Activated CD8-positive, alpha-beta memory T cell treated with anti-CD3 and anti-CD28 coated beads, Interleukin-2, amount 50 U/mL, for 24 hours (primary cell): ENCODE measurements around the gene GBP4.
A peak's percentile ranks its signal among the peaks of the same experiment; 100 is the strongest.
"Not testable (repeated sequence)": the region's sequence is repeated elsewhere in the genome, so short reads cannot be mapped to it uniquely, and the experiment has no call there.

Experiments
- DNase-seq: peaks from one replicate; pipeline ENCODE4 v3.0.0-alpha.2; 2020; ENCODE audit errors: extremely low read depth

Gene GBP4

GRCh38 chr1:89198491-89199072, at the start of gene GBP4:
TSS of gene GBP4 (minus strand) at chr1:89198942. CDS start at chr1:89198834, 108 bp downstream.
- DNase-seq: peak; percentile 7

DNA sequence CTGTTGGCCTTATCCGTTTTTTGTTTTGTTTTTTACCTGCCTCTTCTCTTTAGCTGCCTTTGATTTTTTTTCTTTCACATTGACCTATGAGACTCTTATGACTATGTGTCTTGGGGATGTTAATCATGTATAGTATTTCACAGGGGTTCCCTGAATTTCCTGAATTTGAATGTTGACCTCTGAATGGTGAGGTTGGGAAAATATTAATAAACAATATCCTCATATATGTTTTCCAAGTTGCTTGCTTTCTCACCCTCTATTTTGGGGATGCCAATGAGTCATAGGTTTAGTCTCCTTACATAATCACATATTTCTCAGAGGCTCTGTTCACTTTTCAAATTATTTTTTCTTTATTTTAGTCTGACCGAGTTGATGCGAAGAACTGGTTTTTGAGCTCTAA, 44.3 kb upstream of the GBP4 start:
- DNase-seq: no peak

- no peak for DNase-seq
Measured at GRCh38 chr1:89221341-89221740, 22.6 kb upstream of the GBP4 start.

DNA sequence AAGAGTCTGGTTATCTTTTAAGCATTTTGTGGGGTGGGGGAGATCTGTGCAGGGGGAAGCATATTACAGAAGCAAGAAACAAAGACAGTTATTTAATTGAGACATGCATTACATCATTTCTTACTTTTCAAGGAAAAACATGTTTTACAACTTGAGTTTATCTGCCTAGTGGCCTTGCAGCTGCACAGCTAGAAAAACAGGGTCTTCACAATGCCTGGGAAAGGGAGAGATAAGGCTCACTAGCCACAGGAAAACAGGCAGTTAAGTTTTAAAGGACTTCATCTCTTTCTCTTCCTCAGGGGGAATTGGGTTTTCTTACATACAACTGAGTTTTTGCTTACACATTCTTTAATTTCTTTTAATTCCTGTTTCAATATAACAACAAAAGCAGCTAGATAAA, 21.1 kb upstream of the GBP4 start:
- DNase-seq: not testable (repeated sequence)

DNA sequence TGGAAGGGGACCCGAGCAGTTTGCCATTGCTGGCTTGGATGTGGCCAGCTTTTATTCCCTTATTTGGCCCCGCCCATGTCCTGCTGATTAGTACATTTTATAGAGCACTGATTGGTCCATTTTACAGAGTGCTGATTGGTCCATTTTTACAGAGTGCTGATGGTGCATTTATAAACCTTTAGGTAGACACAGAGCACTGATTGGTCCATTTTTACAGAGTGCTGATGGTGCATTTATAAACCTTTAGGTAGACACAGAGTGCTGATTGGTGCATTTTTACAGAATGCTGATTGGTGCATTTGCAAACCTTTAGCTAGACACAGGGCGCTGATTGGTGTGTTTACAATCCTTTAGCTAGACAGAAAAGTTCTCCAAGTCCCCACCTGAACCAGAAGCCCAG, 20.2 kb upstream of the GBP4 start:
- not testable (repeated sequence) for DNase-seq

GRCh38 chr1:89213347-89213746, 14.6 kb upstream of the GBP4 start:
- DNase-seq: no peak

- no peak for DNase-seq
Measured at GRCh38 chr1:89211035-89211634, 12.4 kb upstream of the GBP4 start.

- DNase-seq: no peak
Measured at GRCh38 chr1:89206373-89206772, 7.6 kb upstream of the GBP4 start.

DNA sequence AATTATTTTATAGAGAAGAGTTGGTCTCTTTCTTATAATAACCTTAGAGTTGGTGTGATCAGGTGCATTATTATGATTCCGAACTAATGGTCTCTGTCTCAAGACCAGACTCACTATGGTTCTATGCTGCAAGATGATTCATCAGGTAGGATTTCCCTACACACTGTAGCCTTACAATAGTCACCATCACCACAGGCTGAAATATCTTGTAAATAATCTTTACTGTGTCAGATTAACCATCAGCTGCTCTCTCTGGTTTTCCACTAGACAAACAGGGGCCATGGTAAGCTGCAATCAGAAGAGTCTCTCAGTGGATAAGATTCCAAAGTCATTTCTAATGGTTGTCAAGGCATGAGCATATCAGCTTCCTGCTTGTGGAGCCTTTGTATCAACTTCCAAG, 4.4 kb upstream of the GBP4 start:
- no peak for DNase-seq

- DNase-seq: no peak
Measured at GRCh38 chr1:89201106-89201794, 2.5 kb upstream of the GBP4 start.

GRCh38 chr1:89200663-89201062, 1.9 kb upstream of the GBP4 start:
- DNase-seq: no peak

- no peak for DNase-seq
Measured at GRCh38 chr1:89199525-89200031, 836 bp upstream of the GBP4 start.

GRCh38 chr1:89198081-89198480, 661 bp downstream of the GBP4 start:
- DNase-seq: no peak

GRCh38 chr1:89195476-89195875, 3.3 kb downstream of the GBP4 start:
- DNase-seq: no peak

GRCh38 chr1:89191314-89191713, 7.4 kb downstream of the GBP4 start:
- DNase-seq: no peak

DNA sequence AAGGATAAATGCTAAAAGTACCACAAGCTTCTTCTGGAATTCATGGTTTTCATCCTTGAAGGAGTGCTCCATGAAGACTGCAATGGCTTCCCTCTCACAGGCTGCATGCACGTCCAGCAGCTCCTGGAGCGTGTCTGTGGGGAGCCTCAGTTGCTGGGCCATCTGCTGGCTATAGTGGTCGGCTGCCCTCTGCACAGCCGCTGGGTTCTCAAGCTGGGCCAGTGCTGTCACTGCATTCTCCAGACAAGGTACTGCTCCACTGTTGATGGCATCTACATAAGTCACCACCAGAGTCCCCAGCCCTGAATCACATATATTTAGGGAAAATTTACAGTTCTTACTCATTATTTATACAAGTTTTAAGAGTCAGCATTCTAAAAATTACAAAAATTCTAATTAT, 8.7 kb downstream of the GBP4 start:
- DNase-seq: no peak

DNA sequence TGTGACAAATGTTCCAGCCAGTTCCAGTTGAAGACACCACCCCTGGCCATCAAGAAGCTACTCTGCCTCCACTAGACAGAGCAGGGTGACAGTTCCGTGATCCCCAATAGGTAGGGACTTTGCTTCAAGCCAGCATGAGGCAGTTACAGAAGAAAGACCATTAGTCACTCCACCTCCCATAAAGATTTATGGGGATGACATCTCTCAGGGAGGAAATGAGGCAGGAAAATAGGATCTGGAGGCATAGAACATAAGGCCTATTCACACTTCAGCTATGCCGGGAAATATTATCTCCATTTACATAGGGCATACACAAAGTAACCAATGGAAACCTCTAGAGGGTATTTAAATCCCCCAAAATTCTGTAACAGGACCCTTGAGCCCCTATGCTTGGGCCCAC, 19.4 kb downstream of the GBP4 start:
- no peak for DNase-seq

GRCh38 chr1:89176971-89177370, 21.8 kb downstream of the GBP4 start:
- DNase-seq: no peak

DNA sequence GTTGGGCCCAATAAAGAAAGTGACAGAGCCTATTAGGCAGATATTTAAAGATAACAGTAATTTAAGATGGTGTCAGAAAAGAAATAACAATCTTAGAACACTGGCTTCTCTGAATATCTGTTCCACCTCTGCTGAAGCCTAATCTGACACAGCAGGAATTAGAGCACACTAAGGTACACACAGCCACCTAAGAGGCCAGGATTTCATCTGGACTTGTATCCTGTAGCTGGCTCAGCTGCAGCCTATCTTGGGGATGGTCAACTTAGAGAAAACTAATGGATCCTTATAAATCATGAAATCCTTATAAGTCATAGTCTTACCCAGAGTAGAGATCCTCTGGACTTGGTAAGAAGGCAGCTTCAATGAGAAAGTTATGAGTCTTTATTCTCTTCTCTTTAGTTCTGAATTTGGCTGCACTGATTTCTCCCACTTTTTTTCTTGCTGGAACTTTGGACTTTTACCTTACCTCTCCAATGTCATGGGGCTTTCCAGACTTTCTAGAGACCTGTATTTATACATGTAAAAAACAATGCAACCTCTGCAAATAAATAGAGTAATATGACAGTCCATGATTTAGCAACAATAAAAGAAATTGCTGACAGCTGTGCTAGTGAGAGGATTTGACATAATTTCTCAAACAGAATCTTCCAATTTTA, 23.0 kb downstream of the GBP4 start, which contains the start of gene GBP7:
GBP7 (minus strand) TSS at position 403 of the 656 bp plus-strand sequence. CDS start 4,068 bp downstream, outside the sequence.
- DNase-seq: no peak

DNA sequence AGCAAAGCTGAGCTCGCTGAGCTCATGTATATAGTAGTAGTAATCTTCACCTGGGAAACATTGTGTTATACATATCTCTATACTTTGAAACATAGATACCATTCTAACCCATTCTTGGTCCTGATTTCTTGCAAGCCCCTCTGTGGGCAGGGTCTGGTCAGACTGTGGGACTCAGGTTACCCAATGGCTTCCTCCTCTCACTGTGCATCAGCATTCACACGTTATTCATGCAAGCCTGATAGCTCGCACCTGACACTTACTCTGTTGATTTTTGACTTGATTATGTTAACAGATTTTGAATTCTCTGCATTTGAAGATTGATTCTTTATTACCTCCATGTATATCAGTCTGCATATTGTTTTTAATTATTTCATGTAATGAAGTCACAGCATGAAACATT, 24.3 kb downstream of the GBP4 start:
- no peak for DNase-seq

GRCh38 chr1:89172468-89173143, 26.1 kb downstream of the GBP4 start:
- DNase-seq: no peak

- no peak for DNase-seq
Measured at GRCh38 chr1:89171067-89171438, 27.7 kb downstream of the GBP4 start.
